Measurements from ENCODE around the gene FOXP2. TPM values are rescaled to one million over a fixed set of nuclear protein-coding genes. Genes with fewer than 3 reads are reported as not detected.

The FOXP2 gene
- total RNA-seq, 2 experiments from 2014 or later: not detected

DNA sequence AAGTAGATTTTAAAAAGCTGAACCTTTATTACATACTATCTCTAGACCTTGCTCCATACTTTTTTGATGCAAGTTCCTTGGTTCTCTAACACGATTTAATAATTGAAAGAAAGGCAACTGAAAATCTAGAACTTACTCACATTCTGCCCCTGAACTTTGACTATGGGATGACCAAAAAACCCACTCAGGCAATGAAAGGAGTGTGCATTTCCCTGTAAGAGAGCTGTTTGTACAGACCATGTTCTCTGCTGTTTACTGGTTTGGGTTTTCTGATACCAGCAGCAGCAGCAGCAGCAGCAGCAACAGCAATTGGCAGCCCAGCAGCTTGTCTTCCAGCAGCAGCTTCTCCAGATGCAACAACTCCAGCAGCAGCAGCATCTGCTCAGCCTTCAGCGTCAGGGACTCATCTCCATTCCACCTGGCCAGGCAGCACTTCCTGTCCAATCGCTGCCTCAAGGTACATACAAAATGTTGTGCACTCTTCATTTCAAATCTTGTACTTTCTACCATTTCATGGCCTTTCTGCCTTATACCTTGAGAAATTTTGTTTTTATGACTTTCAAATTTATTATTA, 216.7 kb downstream of the FOXP2 start:
- Mint-ChIP-seq H3K4me1 (ENCODE audit: low read depth) (no peaks in the 10 kb centered on the region), H3K9me3 (no peaks in the 10 kb centered on the region), H3K27ac (no peak overlapping the region), H3K27me3 (no peaks in the 10 kb centered on the region), H3K4me3 (no peak overlapping the region), H3K36me3 (ENCODE audit: low read depth) (no peaks in the 10 kb centered on the region)
- Histone ChIP-seq H3K27me3 (ENCODE audit: control insufficient read depth in 1 of 2, insufficient read depth in 2 of 2, low read length in 2 of 2) (no peaks in the 10 kb centered on the region), H3K4me1 (ENCODE audit: insufficient read depth, low read length) (no peaks in the 10 kb centered on the region), H3K9me3 (ENCODE audit: control insufficient read depth in 1 of 2, insufficient read depth in 1 of 2, low read length in 2 of 2) (no peaks in the 10 kb centered on the region), H3K27ac (ENCODE audit: low read depth in 1 of 2, low read length in 2 of 2) (no peak overlapping the region), H3K36me3 (ENCODE audit: insufficient read depth, low read length) (no peaks in the 10 kb centered on the region), H3K4me3 (ENCODE audit: low read length) (no peak overlapping the region)
- POLR2A ChIA-PET: no interaction called here
- TF ChIP-seq CTCF (IDR thresholded peaks at IDR 0.05): no peak
- no peak for ATAC-seq (ENCODE audit: poor library complexity)
- CTCF ChIA-PET: no interaction called here
- no peak for DNase-seq
- intact Hi-C loops (cut with DNase I, micrococcal nuclease): no loop called here

DNA sequence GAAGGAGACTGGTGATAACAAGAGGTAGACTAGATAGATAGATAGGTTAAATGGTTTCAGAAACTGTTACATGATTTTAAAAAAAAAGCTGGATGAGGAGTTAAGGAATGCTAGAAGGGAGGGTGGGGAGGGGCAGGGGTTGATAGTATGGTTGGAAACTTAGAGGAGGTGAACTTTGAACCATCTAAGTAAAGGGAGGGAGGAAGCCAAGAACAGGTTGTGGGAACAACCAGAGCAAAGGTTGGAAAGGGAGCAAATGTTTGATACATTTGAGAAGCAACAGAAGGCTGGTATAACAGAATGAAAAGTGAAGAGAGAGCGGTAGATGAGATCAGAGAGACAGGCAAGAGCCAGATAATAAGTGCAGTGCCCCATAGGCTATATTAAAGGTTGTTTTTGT, 224.8 kb downstream of the FOXP2 start:
- no peaks in the 10 kb centered on the region for H3K9me3 Mint-ChIP-seq
- peaks cover 3% of the 10 kb centered on the region for H3K27me3 Mint-ChIP-seq
- no peaks in the 10 kb centered on the region for H3K4me1 Mint-ChIP-seq (ENCODE audit: low read depth)
- H3K27me3 ChIP-seq (ENCODE audit: control insufficient read depth in 1 of 2, insufficient read depth in 2 of 2, low read length in 2 of 2): no peaks in the 10 kb centered on the region
- TF ChIP-seq CTCF (IDR thresholded peaks at IDR 0.05): no peak
- DNase-seq (no peak), ATAC-seq (ENCODE audit: poor library complexity) (no peak)
- H3K9me3 ChIP-seq (ENCODE audit: control insufficient read depth in 1 of 2, insufficient read depth in 1 of 2, low read length in 2 of 2): no peaks in the 10 kb centered on the region
- H3K36me3 ChIP-seq (ENCODE audit: insufficient read depth, low read length): no peaks in the 10 kb centered on the region
- H3K4me3 Mint-ChIP-seq: no peak overlapping the region
- no peak overlapping the region for H3K27ac ChIP-seq (ENCODE audit: low read depth in 1 of 2, low read length in 2 of 2)
- H3K4me1 ChIP-seq (ENCODE audit: insufficient read depth, low read length): no peaks in the 10 kb centered on the region
- H3K36me3 Mint-ChIP-seq (ENCODE audit: low read depth): no peaks in the 10 kb centered on the region
- ChIA-PET CTCF (no interaction called here), POLR2A (no interaction called here)
- no peak overlapping the region for H3K27ac Mint-ChIP-seq
- intact Hi-C loops (cut with DNase I, micrococcal nuclease): no loop called here
- no peak overlapping the region for H3K4me3 ChIP-seq (ENCODE audit: low read length)

- Histone ChIP-seq H3K27ac (ENCODE audit: low read depth in 1 of 2, low read length in 2 of 2) (no peak overlapping the region), H3K4me3 (ENCODE audit: low read length) (no peak overlapping the region), H3K36me3 (ENCODE audit: insufficient read depth, low read length) (no peaks in the 10 kb centered on the region), H3K27me3 (ENCODE audit: control insufficient read depth in 1 of 2, insufficient read depth in 2 of 2, low read length in 2 of 2) (no peaks in the 10 kb centered on the region), H3K4me1 (ENCODE audit: insufficient read depth, low read length) (no peaks in the 10 kb centered on the region), H3K9me3 (ENCODE audit: control insufficient read depth in 1 of 2, insufficient read depth in 1 of 2, low read length in 2 of 2) (no peaks in the 10 kb centered on the region)
- Mint-ChIP-seq H3K4me3 (no peak overlapping the region), H3K27ac (no peak overlapping the region), H3K9me3 (no peaks in the 10 kb centered on the region), H3K27me3 (peaks cover 3% of the 10 kb centered on the region), H3K36me3 (ENCODE audit: low read depth) (no peaks in the 10 kb centered on the region), H3K4me1 (ENCODE audit: low read depth) (no peaks in the 10 kb centered on the region)
- ATAC-seq (ENCODE audit: poor library complexity) (no peak), DNase-seq (no peak)
- TF ChIP-seq CTCF (IDR thresholded peaks at IDR 0.05): no peak
- ChIA-PET POLR2A (no interaction called here), CTCF (no interaction called here)
- intact Hi-C loops (cut with DNase I, micrococcal nuclease): no loop called here
Measured at GRCh38 chr7:114644455-114644854, 229.8 kb downstream of the FOXP2 start.

Data from CD4-positive, alpha-beta T cell (primary cell).